HG03558 (cell line): Measurements from ENCODE around the gene DPYD.

Experiments used
- ATAC-seq: cut with Tn5 transposase; IDR thresholded peaks from one replicate; pipeline ENCODE4 v1.9.1; 2021; ENCODE audit warnings: moderate number of reproducible peaks; ENCODE audit not compliant: unreplicated experiment; ENCODE audit errors: extremely low read depth

Gene DPYD

GRCh38 chr1:97500760-97501159 lies 420.1 kb downstream of the DPYD start:
- no peak for ATAC-seq

- ATAC-seq: no peak
Measured at GRCh38 chr1:97499667-97500066, 421.2 kb downstream of the DPYD start.

- ATAC-seq: no peak
Measured at GRCh38 chr1:97489834-97490233, 431.0 kb downstream of the DPYD start.

GRCh38 chr1:97488530-97488929 lies 432.3 kb downstream of the DPYD start:
- no peak for ATAC-seq

- no peak for ATAC-seq
Measured at GRCh38 chr1:97482022-97482421, 438.8 kb downstream of the DPYD start.

- ATAC-seq: no peak
Measured at GRCh38 chr1:97467445-97467844, 453.4 kb downstream of the DPYD start.

GRCh38 chr1:97464305-97464704 lies 456.5 kb downstream of the DPYD start:
- no peak for ATAC-seq

- ATAC-seq: peak; percentile 97
Measured at GRCh38 chr1:97461782-97462181, 459.1 kb downstream of the DPYD start.

- no peak for ATAC-seq
Measured at GRCh38 chr1:97457446-97458089, 463.3 kb downstream of the DPYD start.

- ATAC-seq: no peak
Measured at GRCh38 chr1:97451944-97452343, 468.9 kb downstream of the DPYD start.

GRCh38 chr1:97451046-97451826 lies 469.6 kb downstream of the DPYD start:
- no peak for ATAC-seq

GRCh38 chr1:97441966-97442365 lies 478.9 kb downstream of the DPYD start:
- ATAC-seq: no peak

GRCh38 chr1:97433824-97434177 lies 487.0 kb downstream of the DPYD start:
- no peak for ATAC-seq

- ATAC-seq: no peak
Measured at GRCh38 chr1:97433094-97433823, 487.6 kb downstream of the DPYD start.

- no peak for ATAC-seq
Measured at GRCh38 chr1:97427371-97427770, 493.5 kb downstream of the DPYD start.

GRCh38 chr1:97424209-97424608 lies 496.6 kb downstream of the DPYD start:
- no peak for ATAC-seq

GRCh38 chr1:97423403-97423802 lies 497.4 kb downstream of the DPYD start:
- ATAC-seq: no peak

GRCh38 chr1:97417661-97418060 lies 503.2 kb downstream of the DPYD start:
- no peak for ATAC-seq

GRCh38 chr1:97414682-97415312 lies 506.0 kb downstream of the DPYD start:
- no peak for ATAC-seq

- ATAC-seq: no peak
Measured at GRCh38 chr1:97412737-97413136, 508.1 kb downstream of the DPYD start.

- ATAC-seq: no peak
Measured at GRCh38 chr1:97412166-97412565, 508.7 kb downstream of the DPYD start.
